Sigmoid colon (tissue), 7 donors: Measurements from ENCODE around the gene SLC37A3. TPM values are rescaled to one million over a fixed set of nuclear protein-coding genes. Genes with fewer than 3 reads are reported as not detected.

Experiments
- DNase-seq: peaks from one replicate; pipeline ENCODE4 v3.0.0-alpha.2; 2019
- H3K27ac ChIP-seq, 4 donors: fragments of 200-600 bp; sonication (generic); one replicate each; pipeline ENCODE4 v1.5.1; 2016 to 2019; ENCODE audit warnings: mild to moderate bottlenecking in 1 of 4
- H3K27me3 ChIP-seq, 3 donors: fragments of 200-600 bp; sonication (generic); one replicate each; pipeline ENCODE4 v1.5.1; 2019; ENCODE audit warnings: mild to moderate bottlenecking in 1 of 3
- H3K36me3 ChIP-seq, 4 donors: fragments of 200-600 bp; sonication (generic); one replicate each; pipeline ENCODE4 v1.5.1; 2016 to 2019
- H3K4me1 ChIP-seq, 4 donors: fragments of 200-600 bp; sonication (generic); one replicate each; pipeline ENCODE4 v1.5.1; 2017 to 2019
- H3K4me3 ChIP-seq, 4 donors: fragments of 200-600 bp; sonication (generic); one replicate each; pipeline ENCODE4 v1.5.1; 2017 to 2019; ENCODE audit warnings: mild to moderate bottlenecking in 2 of 4, moderate library complexity in 1 of 4
- H3K9me3 ChIP-seq, 4 donors: fragments of 200-600 bp in 3 of 4; sonication (generic) in 3 of 4; one replicate each; pipeline versions ENCODE4 v1.5.1 to v1.6.1; 2013 to 2019
- EP300 ChIP-seq, 4 donors: sonication (generic); formaldehyde crosslinking; IDR thresholded peaks; one replicate each; pipeline ENCODE4 v1.6.1; 2017; ENCODE audit warnings: antibody characterized with exemption in 4 of 4
- POLR2A ChIP-seq, 2 donors: fragments of 450-650 bp; IDR thresholded peaks; one replicate each; pipeline ENCODE4 v1.6.1; 2016; ENCODE audit warnings: antibody characterized with exemption in 2 of 2, mild to moderate bottlenecking in 2 of 2, moderate library complexity in 2 of 2
- POLR2AphosphoS5 ChIP-seq, 4 donors: sonication (generic); formaldehyde crosslinking; IDR thresholded peaks; one replicate each; pipeline ENCODE4 v1.6.1; 2017; ENCODE audit warnings: antibody characterized with exemption in 4 of 4
- WGBS, 2 donors: extraction: QIAGEN DNeasy Blood & Tissue Kit; methylation state at CpG; one replicate each; pipeline ENCODE4 v1.1.7; 2013; 5-methylcytosine and 5-hydroxymethylcytosine counted together
- intact Hi-C: fragments of 100-400 bp; cut with DNase I; formaldehyde crosslinking; loops from one replicate; pipeline ENCODE4 v1.15.1; 2023
- polyA plus RNA-seq, 3 donors: library from polyadenylated mRNA; stranded (reverse); fragments of 200-250 nt; gene quantifications; one replicate each; pipeline ENCODE4 v1.2.3, GENCODE V29; 2013
- total RNA-seq, 4 donors: library from RNA; depleted of rRNA; stranded (reverse); fragments of >200 nt; gene quantifications; one replicate each; pipeline ENCODE4 v1.1.0, GENCODE V29; 2016
- TF ChIP-seq, protein P1 (sequence below), 4 experiments: fragments of 450-650 bp in 3 of 4; fragments of 200-600 bp in 1 of 4; IDR thresholded peaks; one replicate each; pipeline ENCODE4 v1.5.1; 2016 to 2019; ENCODE audit warnings: antibody characterized with exemption in 4 of 4, mild to moderate bottlenecking in 3 of 4, moderate library complexity in 2 of 4
- donor health status: healthy with polysubstance abuse.
- donor health status: Bipolar disorder and iron deficiency.
- donor health status: healthy.

SLC37A3 gene
- total and polyA plus RNA-seq, 7 donors: 12.3 to 109 (median 54.6) TPM

GRCh38 chr7:140350056-140350455, 48.3 kb downstream of the SLC37A3 start:
- H3K4me1 ChIP-seq: peaks cover 0 to 17% (median 11%) of the 10 kb centered on the region in 4 donors
- no peaks in the 10 kb centered on the region for H3K9me3 ChIP-seq
- H3K36me3 ChIP-seq: peaks cover 0 to 70% (median 24%) of the 10 kb centered on the region in 4 donors
- no peak for DNase-seq
- peak overlapping the region in 1 of 4 donors; percentile 65 for H3K27ac ChIP-seq
- H3K4me3 ChIP-seq: no peak overlapping the region
- H3K27me3 ChIP-seq: no peaks in the 10 kb centered on the region
- 85 to 86% methylated on average over 5 of the region's 5 CpGs for WGBS, 2 donors
- TF ChIP-seq POLR2A (IDR thresholded peaks at IDR 0.05) (no peak), POLR2AphosphoS5 (IDR thresholded peaks at IDR 0.05) (no peak), EP300 (IDR thresholded peaks at IDR 0.05) (no peak)
- TF ChIP-seq, protein P1, sequence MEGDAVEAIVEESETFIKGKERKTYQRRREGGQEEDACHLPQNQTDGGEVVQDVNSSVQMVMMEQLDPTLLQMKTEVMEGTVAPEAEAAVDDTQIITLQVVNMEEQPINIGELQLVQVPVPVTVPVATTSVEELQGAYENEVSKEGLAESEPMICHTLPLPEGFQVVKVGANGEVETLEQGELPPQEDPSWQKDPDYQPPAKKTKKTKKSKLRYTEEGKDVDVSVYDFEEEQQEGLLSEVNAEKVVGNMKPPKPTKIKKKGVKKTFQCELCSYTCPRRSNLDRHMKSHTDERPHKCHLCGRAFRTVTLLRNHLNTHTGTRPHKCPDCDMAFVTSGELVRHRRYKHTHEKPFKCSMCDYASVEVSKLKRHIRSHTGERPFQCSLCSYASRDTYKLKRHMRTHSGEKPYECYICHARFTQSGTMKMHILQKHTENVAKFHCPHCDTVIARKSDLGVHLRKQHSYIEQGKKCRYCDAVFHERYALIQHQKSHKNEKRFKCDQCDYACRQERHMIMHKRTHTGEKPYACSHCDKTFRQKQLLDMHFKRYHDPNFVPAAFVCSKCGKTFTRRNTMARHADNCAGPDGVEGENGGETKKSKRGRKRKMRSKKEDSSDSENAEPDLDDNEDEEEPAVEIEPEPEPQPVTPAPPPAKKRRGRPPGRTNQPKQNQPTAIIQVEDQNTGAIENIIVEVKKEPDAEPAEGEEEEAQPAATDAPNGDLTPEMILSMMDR (IDR thresholded peaks at IDR 0.05): no peak
- intact Hi-C loops: no loop called here

GRCh38 chr7:140349144-140349771, 49.1 kb downstream of the SLC37A3 start:
- TF ChIP-seq EP300 (IDR thresholded peaks at IDR 0.05) (no peak), POLR2A (IDR thresholded peaks at IDR 0.05) (no peak), POLR2AphosphoS5 (IDR thresholded peaks at IDR 0.05) (no peak)
- TF ChIP-seq, protein P1 (IDR thresholded peaks at IDR 0.05): no peak
- peaks cover 0 to 17% (median 11%) of the 10 kb centered on the region in 4 donors for H3K4me1 ChIP-seq
- H3K27me3 ChIP-seq: no peaks in the 10 kb centered on the region
- H3K4me3 ChIP-seq: peak overlapping the region in 1 of 4 donors; percentile 0
- H3K36me3 ChIP-seq: peaks cover 0 to 75% (median 23%) of the 10 kb centered on the region in 4 donors
- 72 to 84% methylated on average over 8 of the region's 8 CpGs for WGBS, 2 donors
- DNase-seq: no peak
- H3K9me3 ChIP-seq: no peaks in the 10 kb centered on the region
- peak overlapping the region in 3 of 4 donors; percentile 33 to 65 (median 56) for H3K27ac ChIP-seq
- intact Hi-C loops: no loop called here

DNA sequence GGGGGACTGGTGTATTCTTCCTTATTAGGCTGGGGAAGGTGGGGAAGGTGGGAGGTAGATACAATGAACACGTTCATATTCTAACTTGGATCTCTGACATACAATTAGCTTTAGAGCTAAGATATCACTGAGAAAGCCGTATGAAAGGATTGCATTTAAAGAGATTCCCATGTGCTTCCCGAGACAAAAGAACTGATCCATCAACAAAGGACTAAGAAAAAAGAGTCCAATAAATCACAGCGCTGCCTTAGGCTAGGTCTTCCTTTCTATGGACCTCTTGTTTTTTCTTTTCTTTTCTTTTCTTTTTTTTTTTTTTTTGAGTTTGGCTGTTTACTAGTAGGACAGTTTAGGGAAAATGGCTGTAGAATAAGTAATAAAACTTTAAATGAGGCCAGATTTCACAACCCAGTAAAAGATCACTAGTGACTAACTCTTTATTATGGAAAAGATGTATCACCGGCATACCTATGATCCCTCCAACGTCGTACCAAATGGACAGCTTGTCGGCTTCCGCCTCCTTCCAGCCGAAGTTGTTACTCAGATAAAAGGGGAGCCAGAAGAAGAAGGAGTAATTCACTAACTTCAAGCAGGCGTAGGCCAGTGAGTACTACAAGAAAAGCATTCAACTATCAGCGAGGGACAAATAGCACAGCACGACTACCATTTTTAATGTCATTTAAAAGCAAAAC, 50.0 kb downstream of the SLC37A3 start:
- Histone ChIP-seq H3K9me3 (no peaks in the 10 kb centered on the region), H3K4me3 (no peak overlapping the region), H3K4me1 (peaks cover 0 to 17% (median 11%) of the 10 kb centered on the region in 4 donors), H3K27me3 (no peaks in the 10 kb centered on the region), H3K36me3 (peaks cover 0 to 72% (median 20%) of the 10 kb centered on the region in 4 donors), H3K27ac (peak overlapping the region in 3 of 4 donors; percentile 33 to 65 (median 56))
- intact Hi-C loops: no loop called here
- 72 to 85% methylated on average over 13 of the region's 13 CpGs for WGBS, 2 donors
- TF ChIP-seq, protein P1 (IDR thresholded peaks at IDR 0.05): no peak
- peak in 1 of 4 donors; percentile 18 for TF ChIP-seq POLR2AphosphoS5 (IDR thresholded peaks at IDR 0.05)
- no peak for DNase-seq

- intact Hi-C loops: no loop called here
- 51 to 81% methylated on average over 5 of the region's 5 CpGs for WGBS, 2 donors
- H3K36me3 ChIP-seq: peaks cover 0 to 71% (median 28%) of the 10 kb centered on the region in 4 donors
Observed at GRCh38 chr7:140347218-140347617, 51.1 kb downstream of the SLC37A3 start.

DNA sequence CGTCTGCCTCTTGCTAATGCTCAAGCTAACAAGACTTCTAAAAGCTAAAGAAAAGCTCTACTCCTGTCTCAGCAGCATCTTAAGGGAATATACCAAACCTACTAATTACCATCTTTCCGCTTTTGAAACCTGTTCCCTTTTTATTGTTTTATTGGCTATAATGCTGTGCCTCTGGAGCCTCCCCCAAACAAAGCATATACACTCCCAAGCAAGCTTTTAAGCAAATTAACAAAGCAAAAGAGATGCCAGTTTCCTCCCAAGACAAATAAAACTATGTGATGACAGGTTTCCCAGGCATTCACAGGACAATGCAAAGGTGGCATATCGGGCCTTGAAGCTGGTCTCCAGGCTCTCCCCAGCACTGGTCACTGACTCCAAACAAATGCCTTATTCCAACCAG, 52.9 kb downstream of the SLC37A3 start:
- TF ChIP-seq POLR2AphosphoS5 (IDR thresholded peaks at IDR 0.05): no peak
- TF ChIP-seq POLR2A (IDR thresholded peaks at IDR 0.05): no peak
- TF ChIP-seq, protein P1 (IDR thresholded peaks at IDR 0.05): no peak
- TF ChIP-seq EP300 (IDR thresholded peaks at IDR 0.05): no peak
- peaks cover 0 to 17% (median 11%) of the 10 kb centered on the region in 4 donors for H3K4me1 ChIP-seq
- H3K36me3 ChIP-seq: peaks cover 0 to 61% (median 29%) of the 10 kb centered on the region in 4 donors
- 20 to 64% methylated on average over 3 of the region's 3 CpGs for WGBS, 2 donors
- no peak for DNase-seq
- H3K4me3 ChIP-seq: no peak overlapping the region
- H3K27me3 ChIP-seq: no peaks in the 10 kb centered on the region
- H3K27ac ChIP-seq: no peak overlapping the region
- H3K9me3 ChIP-seq: no peaks in the 10 kb centered on the region
- intact Hi-C loops: no loop called here

More at GRCh38 chr7:140347218-140347617, 51.1 kb downstream of the SLC37A3 start:
- DNase-seq: no peak
- no peak overlapping the region for H3K4me3 ChIP-seq
- H3K27me3 ChIP-seq: no peaks in the 10 kb centered on the region
- H3K9me3 ChIP-seq: no peaks in the 10 kb centered on the region
- TF ChIP-seq POLR2A (IDR thresholded peaks at IDR 0.05) (no peak), POLR2AphosphoS5 (IDR thresholded peaks at IDR 0.05) (no peak)
- H3K4me1 ChIP-seq: peaks cover 0 to 17% (median 11%) of the 10 kb centered on the region in 4 donors
- H3K27ac ChIP-seq: no peak overlapping the region
